Endothelial cell of umbilical vein (primary cell): ENCODE data around the gene COL1A1. TPM values are rescaled to one million over a fixed set of nuclear protein-coding genes. Genes with fewer than 3 reads are reported as not detected.

Experiments used
- BruUV-seq: library from RNA; stranded (reverse); fragments of 400-500 nt; replicated peaks from 2 replicates; lab custom pipeline; 2021; lab: Mats Ljungman, UMichigan
- CTCF ChIA-PET: fragments of 300-600, 350-600 bp; sonication (Branson Sonifier 250); formaldehyde crosslinking; loops from one replicate; lab custom pipeline; 2021; ENCODE audit warnings: antibody characterized with exemption, inconsistent platforms; lab: Charles Lee
- POLR2A ChIA-PET: fragments of 300-600, 350-600 bp; sonication (Branson Sonifier 250); formaldehyde crosslinking; loops from one replicate; lab custom pipeline; 2021; ENCODE audit warnings: antibody characterized with exemption, inconsistent platforms; lab: Charles Lee
- DNase-seq: peaks from one replicate; pipeline ENCODE4 v3.0.0-alpha.2; 2011; ENCODE audit warnings: low read depth, low spot score
- FAIRE-seq: peaks from 2 replicates; lab custom pipeline; 2011; peaks lifted over from hg19 to GRCh38; lab: Jason Lieb, UNC
- H2AFZ ChIP-seq: 2 replicates; pipeline ENCODE4 v1.6.0; 2012; ENCODE audit warnings: low read depth, low read length, control low read depth, inconsistent platforms
- H3K27ac ChIP-seq: 2 replicates; pipeline ENCODE4 v1.5.1; 2011; ENCODE audit warnings: low read depth, mild to moderate bottlenecking, control low read depth, low read length, moderate library complexity; ENCODE audit not compliant: insufficient read depth
- H3K27me3 ChIP-seq, 2 experiments: 2 replicates each; pipeline versions ENCODE4 v1.6.0 to v1.6.1; 2011; ENCODE audit warnings: low read length in 2 of 2, mixed read lengths in 1 of 2; ENCODE audit not compliant: control insufficient read depth in 2 of 2, insufficient read depth in 2 of 2
- H3K36me3 ChIP-seq, 2 experiments: 2 replicates in 1 of 2; 3 replicates in 1 of 2; pipeline ENCODE4 v1.5.1; 2011; ENCODE audit warnings: low read length in 2 of 2, mild to moderate bottlenecking in 1 of 2, moderate library complexity in 1 of 2; ENCODE audit not compliant: control insufficient read depth in 2 of 2, insufficient read depth in 2 of 2; ENCODE audit errors: extremely low read depth in 1 of 2
- H3K4me1 ChIP-seq: 3 replicates; pipeline ENCODE4 v1.5.1; 2011; ENCODE audit warnings: mild to moderate bottlenecking, low read length; ENCODE audit not compliant: control insufficient read depth, insufficient read depth; ENCODE audit errors: extremely low read depth
- H3K4me2 ChIP-seq: 2 replicates; pipeline ENCODE4 v1.6.1; 2011; ENCODE audit warnings: low read length, control low read depth, mixed read lengths; ENCODE audit not compliant: insufficient read depth
- H3K4me3 ChIP-seq, 3 experiments: fragments of 200-600 bp in 1 of 3; sonication (generic), shearing (Covaris generic) in 1 of 3; replicated peaks in 1 of 3; 2 replicates each; pipeline ENCODE4 v1.5.1; 2011 to 2016; ENCODE audit warnings: control low read depth in 3 of 3, low read length in 3 of 3, mild to moderate bottlenecking in 2 of 3, inconsistent platforms in 1 of 3, low read depth in 1 of 3, moderate library complexity in 1 of 3; ENCODE audit not compliant: insufficient read depth in 1 of 3
- H3K79me2 ChIP-seq: 2 replicates; pipeline ENCODE4 v1.6.0; 2012; ENCODE audit warnings: low read length, inconsistent platforms; ENCODE audit not compliant: control insufficient read depth, insufficient read depth
- H3K9ac ChIP-seq: replicated peaks from 2 replicates; pipeline ENCODE3; 2011; ENCODE audit warnings: low read length, control low read depth; ENCODE audit not compliant: insufficient read depth; ENCODE audit errors: extremely low read depth
- H3K9me1 ChIP-seq: replicated peaks from 3 replicates; pipeline ENCODE4 v1.6.0; 2011; ENCODE audit warnings: mild to moderate bottlenecking, low read length; ENCODE audit not compliant: control insufficient read depth, insufficient read depth; ENCODE audit errors: extremely low read depth
- H3K9me3 ChIP-seq: replicated peaks from 2 replicates; pipeline ENCODE4 v1.5.1; 2012; ENCODE audit warnings: low read length, inconsistent platforms; ENCODE audit not compliant: control insufficient read depth, insufficient read depth
- H4K20me1 ChIP-seq: replicated peaks from 2 replicates; pipeline ENCODE3; 2011; ENCODE audit warnings: mild to moderate bottlenecking, low read length; ENCODE audit not compliant: control insufficient read depth, insufficient read depth; ENCODE audit errors: extremely low read depth
- CTCF ChIP-seq, 2 donors: IDR thresholded peaks; 1 replicate in 1 of 2; 2 replicates in 1 of 2; pipeline ENCODE4 v1.5.1; 2011; ENCODE audit warnings: low read length in 2 of 2, mild to moderate bottlenecking in 2 of 2, moderate library complexity in 2 of 2, control low read depth in 1 of 2, inconsistent platforms in 1 of 2, low read depth in 1 of 2; ENCODE audit not compliant: insufficient read depth in 1 of 2; ENCODE audit errors: extremely low read depth in 1 of 2
- EZH2 ChIP-seq: IDR thresholded peaks from 2 replicates; pipeline ENCODE4 v1.6.1; 2012; ENCODE audit warnings: borderline replicate concordance, low read depth, mild to moderate bottlenecking, moderate library complexity, low read length, inconsistent platforms; ENCODE audit not compliant: severe bottlenecking
- FOS ChIP-seq: IDR thresholded peaks from 2 replicates; pipeline ENCODE4 v1.6.1; 2011; ENCODE audit warnings: mild to moderate bottlenecking, low read length, moderate library complexity, borderline replicate concordance; ENCODE audit not compliant: insufficient read depth
- GATA2 ChIP-seq: IDR thresholded peaks from 2 replicates; pipeline ENCODE4 v1.7.0; 2011; ENCODE audit warnings: low read depth, mild to moderate bottlenecking, moderate library complexity, mixed read lengths, low read length; ENCODE audit not compliant: insufficient read length, insufficient read depth
- JUN ChIP-seq: IDR thresholded peaks from 2 replicates; pipeline ENCODE4 v1.6.1; 2011; ENCODE audit warnings: borderline replicate concordance, low read depth; ENCODE audit not compliant: insufficient read length, insufficient read depth
- MYC ChIP-seq: IDR thresholded peaks from one replicate; pipeline ENCODE4 v1.6.1; 2011; ENCODE audit warnings: mild to moderate bottlenecking, low read depth, low read length
- POLR2A ChIP-seq: IDR thresholded peaks from 2 replicates; pipeline ENCODE4 v1.6.1; 2012; ENCODE audit warnings: low read depth, mild to moderate bottlenecking, control low read depth, low read length
- POLR2AphosphoS5 ChIP-seq: IDR thresholded peaks from 2 replicates; pipeline ENCODE4 v1.6.1; 2012; ENCODE audit warnings: low read depth, mild to moderate bottlenecking, control low read depth, low read length, moderate library complexity; ENCODE audit not compliant: insufficient read depth
- dilution Hi-C: fragments of 300-500 bp; cut with MboI; formaldehyde crosslinking; loops from one replicate; pipeline ENCODE4 v1.15.0; 2019; ENCODE audit warnings: low sequenced_read_pairs; ENCODE audit not compliant: extremely low pct_ligation_motif_present
- intact Hi-C: fragments of 100-400 bp; cut with micrococcal nuclease; formaldehyde crosslinking; loops from one replicate; pipeline ENCODE4 v1.10.0; 2022
- polyA plus RNA-seq, 4 experiments: library from polyadenylated mRNA; depleted of rRNA in 3 of 4; stranded (reverse) in 3 of 4; unstranded in 1 of 4; fragments of >200 nt; gene quantifications; 2 replicates each; pipeline versions ENCODE4 v1.2.1 to v1.2.3, GENCODE V29; 2011 to 2012; ENCODE audit warnings: missing spikeins in 1 of 4
- total RNA-seq: library from RNA; stranded (reverse); gene quantifications from 2 replicates; pipeline ENCODE4 v1.2.3, GENCODE V29; 2021
- TF ChIP-seq, protein P1 (sequence below): IDR thresholded peaks from 2 replicates; pipeline ENCODE4 v1.6.1; 2011; ENCODE audit not compliant: insufficient read depth, insufficient read length

COL1A1 gene
- total and polyA plus RNA-seq, 2 donors (not counting 3 experiments of a cell fraction or from before 2014, with no cell fraction given) = 0.07 TPM

DNA sequence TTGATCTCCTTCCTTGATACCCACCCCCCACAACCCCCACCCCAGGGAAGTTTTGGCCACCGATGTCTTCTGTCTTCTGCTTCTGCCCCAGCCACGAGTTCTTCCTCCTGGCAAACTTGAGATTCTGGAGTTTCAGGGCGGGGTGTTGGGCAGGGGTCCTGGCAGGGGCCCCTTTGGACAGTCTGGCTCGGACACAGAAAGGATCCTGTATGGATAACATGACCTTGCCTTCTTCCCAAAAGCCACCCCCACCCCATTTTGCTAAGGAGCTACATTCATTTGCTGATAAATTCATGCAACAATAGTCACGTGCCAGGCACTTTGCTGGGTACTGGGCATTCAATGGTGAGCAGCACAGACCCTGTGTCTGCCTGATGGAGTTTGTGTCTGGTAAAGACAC lies 5.9 kb upstream of the COL1A1 start:
- H3K4me3 ChIP-seq = no peak overlapping the region
- no peaks in the 10 kb centered on the region for H3K9me3 ChIP-seq
- no peaks in the 10 kb centered on the region for H3K9me1 ChIP-seq
- H3K79me2 ChIP-seq = no peaks in the 10 kb centered on the region
- H4K20me1 ChIP-seq = no peaks in the 10 kb centered on the region
- no peaks in the 10 kb centered on the region for H3K36me3 ChIP-seq
- H3K4me1 ChIP-seq = peaks cover 7% of the 10 kb centered on the region
- CTCF ChIA-PET = interaction anchor here (1.0 to 2.3 kb wide), 4 partner anchors 8 to 89 kb away, joined by 3 to 6 read pairs (median 4); no protein-coding TSS in a partner anchor
- POLR2A ChIA-PET = no interaction called here
- no peak overlapping the region for H2AFZ ChIP-seq
- TF ChIP-seq MYC (no peak), GATA2 (no peak), POLR2A (no peak), POLR2AphosphoS5 (no peak), EZH2 (no peak), FOS (no peak), CTCF (IDR thresholded peaks at IDR 0.05; ENCODE audit: extremely low read depth in 1 of 2, insufficient read depth in 1 of 2, low read depth in 1 of 2, low read length in 2 of 2) (no peak), JUN (no peak)
- TF ChIP-seq, protein P1, sequence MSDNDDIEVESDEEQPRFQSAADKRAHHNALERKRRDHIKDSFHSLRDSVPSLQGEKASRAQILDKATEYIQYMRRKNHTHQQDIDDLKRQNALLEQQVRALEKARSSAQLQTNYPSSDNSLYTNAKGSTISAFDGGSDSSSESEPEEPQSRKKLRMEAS = no peak
- no peak overlapping the region for H3K27ac ChIP-seq
- peaks cover 3 to 13% of the 10 kb centered on the region in 2 experiments for H3K27me3 ChIP-seq
- FAIRE-seq (no peak), DNase-seq (no peak)
- intact Hi-C loops (no loop called here), dilution Hi-C loops (no loop called here)
- BruUV-seq = no TSS peak
- H3K4me2 ChIP-seq = no peak overlapping the region
- H3K9ac ChIP-seq = no peak overlapping the region
